ENCODE results near the gene FAM240A.

FAM240A gene

DNA sequence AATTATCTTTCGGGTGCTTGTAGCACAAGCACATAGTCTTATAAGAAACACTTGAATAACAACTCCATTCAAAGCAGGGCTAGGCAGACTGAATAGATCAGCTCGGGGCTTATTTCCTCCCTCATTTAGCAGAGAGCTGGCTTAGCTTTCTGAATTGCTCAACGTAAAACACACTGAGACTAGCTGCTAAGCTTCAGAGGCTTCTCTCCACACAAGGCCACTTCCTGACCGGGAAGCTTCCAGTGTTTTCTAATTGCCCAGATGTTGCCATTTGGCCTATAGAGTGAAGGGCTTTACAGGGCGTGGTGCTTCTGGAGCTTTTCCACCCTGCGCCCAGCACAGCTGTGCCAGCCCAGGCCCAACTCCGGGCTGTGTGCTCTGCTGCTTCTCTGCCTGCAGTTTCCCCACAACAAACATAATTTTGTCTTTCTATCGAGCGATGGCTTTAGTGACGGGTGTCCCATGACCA is 16.6 kb downstream of the FAM240A start:
- DNase-seq, result no peak

DNA sequence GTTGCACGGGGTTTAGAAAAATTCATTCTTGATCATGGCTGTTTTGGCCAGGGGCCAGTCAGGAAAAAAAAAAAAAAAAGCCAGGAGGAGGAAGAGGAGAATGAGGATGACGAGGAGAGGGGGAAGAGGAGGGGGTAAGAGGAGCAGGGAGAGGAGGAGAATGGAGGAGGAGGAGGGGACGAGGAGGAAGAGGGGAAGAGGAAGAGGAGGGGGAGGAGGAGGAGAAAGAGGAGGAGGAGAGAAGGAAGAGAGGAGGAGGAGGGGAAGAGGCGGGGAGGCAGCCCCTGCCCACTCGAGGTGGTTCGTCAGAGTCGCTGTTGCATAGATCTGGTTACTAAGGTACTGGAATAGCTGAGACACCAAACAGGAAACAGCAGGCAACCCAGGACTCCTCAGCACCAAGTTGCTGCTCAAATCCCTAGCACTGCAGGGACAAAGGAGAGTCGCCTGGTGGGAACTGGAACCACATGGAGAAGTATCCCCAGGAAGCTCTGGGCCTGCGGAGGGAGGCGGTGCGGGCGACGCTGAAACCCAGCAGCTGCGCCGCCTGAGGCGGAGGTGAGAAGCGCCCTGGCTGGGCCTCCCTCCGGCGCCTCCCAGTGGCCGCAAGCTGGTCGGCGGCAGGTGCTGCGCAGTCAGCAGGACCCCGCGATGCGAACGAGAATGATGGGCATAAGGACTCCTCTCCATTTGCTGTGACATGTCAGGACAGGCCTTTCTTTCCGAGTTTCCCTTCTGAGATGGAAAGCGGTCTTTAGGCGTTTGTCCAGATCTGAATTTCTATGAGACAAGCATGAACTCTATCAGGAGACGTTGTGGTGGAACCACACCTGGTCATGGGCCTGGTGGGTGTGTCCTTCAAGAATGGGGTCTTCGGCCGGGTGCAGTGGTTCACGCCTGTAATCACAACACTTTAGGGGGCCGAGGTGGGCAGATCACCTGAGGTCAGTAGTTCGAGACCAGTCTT is 17.5 kb downstream of the FAM240A start:
- DNase-seq, result peak; percentile 82

DNA sequence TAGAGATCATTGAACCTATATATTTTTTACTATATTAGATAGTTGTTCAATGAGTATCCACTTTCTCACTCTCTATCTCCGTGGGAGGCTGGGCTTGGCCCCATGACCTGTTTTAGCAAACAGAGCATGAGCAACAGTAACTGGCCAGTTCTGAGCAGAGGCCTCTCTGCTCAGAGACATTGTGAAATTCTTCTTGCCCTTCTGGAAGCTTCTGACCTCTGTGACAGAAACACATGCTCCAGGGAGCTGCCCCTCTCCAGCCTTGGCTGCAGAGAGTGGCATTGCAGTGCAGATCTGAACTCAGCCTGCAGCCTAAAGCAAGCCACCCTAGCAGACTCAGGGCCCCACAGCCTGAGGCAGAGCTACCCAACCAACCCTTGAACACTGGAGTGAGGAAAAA is 20.5 kb downstream of the FAM240A start:
- DNase-seq, result no peak

- DNase-seq, result no peak
Measured at GRCh38 chr3:46634856-46635255, 22.5 kb downstream of the FAM240A start.

- DNase-seq, result no peak
Measured at GRCh38 chr3:46639221-46639620, 26.9 kb downstream of the FAM240A start.

DNA sequence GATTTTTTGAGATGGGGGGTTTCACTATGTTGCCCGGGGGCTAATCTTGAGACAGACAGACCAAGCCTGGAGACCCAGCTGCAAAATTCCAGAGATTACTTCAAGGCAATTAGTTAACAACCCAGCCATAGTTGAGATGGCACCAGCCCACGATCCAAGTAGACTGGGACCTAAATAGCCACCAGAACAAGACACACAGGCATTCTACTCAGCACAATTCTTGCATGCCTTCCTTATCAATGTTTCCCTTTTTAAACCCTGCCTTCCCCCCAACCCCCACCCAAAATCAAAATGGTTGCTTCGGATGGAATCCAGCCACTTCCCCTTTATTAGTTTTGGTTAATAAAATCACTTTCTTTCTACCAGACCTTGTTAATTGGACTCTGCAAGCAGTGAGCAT is 28.6 kb downstream of the FAM240A start:
- DNase-seq, result no peak

DNA sequence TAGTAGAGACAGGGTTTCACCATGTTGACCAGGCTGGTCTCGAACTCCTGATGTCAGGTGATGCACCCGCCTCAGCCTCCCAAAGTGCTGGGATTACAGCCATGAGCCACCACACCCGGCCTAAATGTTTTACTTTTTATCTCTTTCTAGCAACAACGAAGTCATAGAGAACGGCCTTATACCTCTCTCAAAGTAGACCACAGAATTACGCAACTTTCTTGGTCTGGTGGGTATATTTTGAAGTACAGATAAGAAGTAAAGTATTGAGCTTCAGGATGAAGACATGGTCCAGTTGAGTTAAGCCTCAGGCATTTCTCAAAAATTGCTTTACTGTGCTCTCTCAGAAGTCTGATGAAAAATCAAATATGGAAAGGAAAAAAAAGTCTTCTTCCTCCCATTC is 30.6 kb downstream of the FAM240A start:
- DNase-seq, result no peak

- DNase-seq, result no peak
Measured at GRCh38 chr3:46643701-46644100, 31.4 kb downstream of the FAM240A start.

- no peak for DNase-seq
Measured at GRCh38 chr3:46646700-46647099, 34.4 kb downstream of the FAM240A start.

GRCh38 chr3:46648096-46648495 is 35.8 kb downstream of the FAM240A start:
- no peak for DNase-seq

DNA sequence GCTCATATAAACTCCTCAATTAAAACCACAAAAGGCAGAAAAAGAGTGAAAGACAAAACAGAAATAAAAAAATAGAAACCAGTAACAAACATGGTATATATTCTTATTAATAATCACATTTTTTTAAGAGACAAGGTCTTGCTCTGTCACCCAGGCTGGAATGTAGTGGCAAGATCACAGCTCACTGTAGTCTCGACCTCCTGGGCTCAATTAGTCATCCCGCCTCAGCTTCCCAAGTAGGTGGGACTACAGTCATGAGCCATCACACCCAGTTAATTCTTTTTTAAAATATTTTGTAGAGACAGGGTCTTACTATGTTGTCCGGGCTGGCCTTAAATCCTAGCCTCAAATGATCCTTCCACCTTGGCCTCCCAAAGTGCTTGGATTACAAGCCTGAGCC is 37.1 kb downstream of the FAM240A start:
- no peak for DNase-seq

- no peak for DNase-seq
Measured at GRCh38 chr3:46651084-46651483, 38.8 kb downstream of the FAM240A start.

- no peak for DNase-seq
Measured at GRCh38 chr3:46655271-46655670, 42.9 kb downstream of the FAM240A start.

GRCh38 chr3:46656778-46657556 is 44.6 kb downstream of the FAM240A start:
- no peak for DNase-seq

- DNase-seq, result no peak
Measured at GRCh38 chr3:46659285-46659684, 47.0 kb downstream of the FAM240A start.

GRCh38 chr3:46660003-46660402 is 47.7 kb downstream of the FAM240A start:
- no peak for DNase-seq

DNA sequence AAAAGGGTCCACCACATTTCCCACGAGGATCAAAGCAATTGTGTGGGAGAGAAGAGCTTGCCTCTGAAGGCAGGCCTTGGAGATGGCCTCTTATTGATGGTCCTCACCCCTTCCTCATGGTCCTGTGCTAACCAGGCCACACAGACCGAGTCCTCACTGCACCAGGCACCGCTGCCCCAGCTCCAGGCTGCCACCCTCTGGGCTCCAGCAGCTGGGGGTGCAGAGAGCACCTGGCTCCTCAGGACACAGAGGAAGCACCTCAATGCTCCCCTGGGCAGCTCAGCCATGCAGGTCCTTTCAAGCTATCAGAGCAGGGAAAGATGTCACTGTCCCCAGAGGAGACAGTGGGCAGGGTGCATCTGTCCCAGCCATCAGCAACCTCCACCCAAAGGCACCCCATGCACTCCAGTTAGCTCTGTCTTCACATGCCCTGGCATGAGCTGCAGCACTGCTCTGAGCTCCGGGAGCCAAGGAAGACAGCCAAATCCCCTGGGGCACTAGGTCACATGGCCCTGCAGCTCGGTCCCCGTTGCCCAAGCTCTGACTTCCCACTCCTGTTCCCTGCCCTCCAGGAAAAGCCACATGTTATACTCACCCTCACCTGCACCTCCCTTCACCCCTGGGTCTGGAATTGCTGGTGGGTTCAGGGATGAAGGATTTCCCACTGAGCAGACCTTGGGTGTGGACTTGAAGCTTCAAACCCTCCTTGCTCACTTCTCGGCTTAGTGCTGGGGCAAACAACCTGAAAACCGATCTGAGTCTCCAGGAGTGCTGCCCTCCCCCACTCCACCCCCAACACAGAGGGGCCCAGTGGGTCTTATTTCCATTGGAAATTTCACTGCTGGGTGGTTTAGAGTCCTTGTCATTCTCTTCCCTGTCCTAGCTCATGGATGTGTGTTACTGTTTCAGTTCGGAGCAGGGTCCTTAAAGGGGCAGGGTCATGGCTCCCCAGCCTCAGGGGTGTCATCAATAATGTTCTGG is 48.5 kb downstream of the FAM240A start:
- DNase-seq, result no peak

- DNase-seq, result no peak
Measured at GRCh38 chr3:46661776-46662766, 49.7 kb downstream of the FAM240A start.

- no peak for DNase-seq
Measured at GRCh38 chr3:46662771-46663551, 50.6 kb downstream of the FAM240A start.

DNA sequence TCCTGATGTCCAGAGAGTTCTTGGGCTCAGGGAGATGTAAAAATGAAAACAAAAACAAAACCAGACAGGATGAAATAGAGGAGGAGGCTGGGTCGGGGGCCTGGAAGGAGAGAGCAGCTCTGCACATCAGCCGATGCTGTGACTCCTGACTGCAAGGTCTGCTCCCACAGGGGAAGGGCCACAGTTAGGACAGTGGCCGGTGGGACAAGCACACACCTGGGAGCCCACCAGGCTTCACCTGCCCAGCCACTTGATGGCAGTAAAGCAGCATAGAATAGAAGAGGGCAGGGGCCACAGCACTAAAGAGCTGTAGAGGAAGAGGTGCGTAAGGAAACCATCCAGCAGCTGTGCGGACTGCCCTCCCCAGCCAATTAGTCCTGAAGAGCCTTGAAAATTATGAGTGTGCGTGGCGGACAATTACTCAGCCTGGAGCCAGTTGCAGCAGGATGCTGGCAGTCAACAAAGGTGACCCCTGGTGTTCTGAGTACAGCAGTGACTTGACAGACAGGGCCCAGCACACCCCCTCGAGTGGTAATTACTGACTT is 51.3 kb downstream of the FAM240A start:
- peak; percentile 7 for DNase-seq

Measured in activated CD4-positive, alpha-beta T cell treated with anti-CD3 and anti-CD28 coated beads, Interleukin-2, Interleukin-6, amounts not matched to agents 100 ng/mL and 50 ng/mL, durations not matched to agents 16 hours and 8 hours (primary cell).